B cell (primary cell): ENCODE measurements around the gene SPPL2A.

ENCODE experiments used
- EZH2 ChIP-seq: IDR thresholded peaks from 2 replicates; pipeline ENCODE4 v1.6.1; 2012; ENCODE audit warnings: borderline replicate concordance, low read depth, mild to moderate bottlenecking, moderate library complexity, low read length; ENCODE audit not compliant: insufficient read depth, poor library complexity, severe bottlenecking
- TF ChIP-seq, protein P1 (sequence below): fragments of 200-600 bp; IDR thresholded peaks from one replicate; pipeline ENCODE4 v1.8.0; 2022; ENCODE audit warnings: antibody characterized with exemption, mild to moderate bottlenecking

GRCh38 chr15:50676799-50677483 is 88.6 kb downstream of the SPPL2A start:
- TF ChIP-seq, protein P1, sequence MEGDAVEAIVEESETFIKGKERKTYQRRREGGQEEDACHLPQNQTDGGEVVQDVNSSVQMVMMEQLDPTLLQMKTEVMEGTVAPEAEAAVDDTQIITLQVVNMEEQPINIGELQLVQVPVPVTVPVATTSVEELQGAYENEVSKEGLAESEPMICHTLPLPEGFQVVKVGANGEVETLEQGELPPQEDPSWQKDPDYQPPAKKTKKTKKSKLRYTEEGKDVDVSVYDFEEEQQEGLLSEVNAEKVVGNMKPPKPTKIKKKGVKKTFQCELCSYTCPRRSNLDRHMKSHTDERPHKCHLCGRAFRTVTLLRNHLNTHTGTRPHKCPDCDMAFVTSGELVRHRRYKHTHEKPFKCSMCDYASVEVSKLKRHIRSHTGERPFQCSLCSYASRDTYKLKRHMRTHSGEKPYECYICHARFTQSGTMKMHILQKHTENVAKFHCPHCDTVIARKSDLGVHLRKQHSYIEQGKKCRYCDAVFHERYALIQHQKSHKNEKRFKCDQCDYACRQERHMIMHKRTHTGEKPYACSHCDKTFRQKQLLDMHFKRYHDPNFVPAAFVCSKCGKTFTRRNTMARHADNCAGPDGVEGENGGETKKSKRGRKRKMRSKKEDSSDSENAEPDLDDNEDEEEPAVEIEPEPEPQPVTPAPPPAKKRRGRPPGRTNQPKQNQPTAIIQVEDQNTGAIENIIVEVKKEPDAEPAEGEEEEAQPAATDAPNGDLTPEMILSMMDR: no peak
- TF ChIP-seq EZH2: no peak
